Transverse colon (tissue), 4 donors: Measurements from ENCODE around the gene AKAP13. TPM values are rescaled to one million over a fixed set of nuclear protein-coding genes. Genes with fewer than 3 reads are reported as not detected.

Experiments used
- DNase-seq: peaks from one replicate; pipeline ENCODE4 v3.0.0-alpha.2; 2019
- H3K27ac ChIP-seq, 4 donors: fragments of 200-600 bp; sonication (generic); 2 replicates each; pipeline ENCODE4 v1.5.1; 2016 to 2018; ENCODE audit warnings: inconsistent platforms in 4 of 4
- H3K27me3 ChIP-seq: fragments of 200-600 bp; sonication (generic); 2 replicates; pipeline ENCODE4 v1.5.1; 2017; ENCODE audit warnings: inconsistent platforms
- H3K36me3 ChIP-seq, 4 donors: fragments of 200-600 bp; sonication (generic); 2 replicates each; pipeline ENCODE4 v1.5.1; 2017 to 2019; ENCODE audit warnings: inconsistent platforms in 4 of 4
- H3K4me1 ChIP-seq, 4 donors: fragments of 200-600 bp; sonication (generic); 2 replicates each; pipeline ENCODE4 v1.5.1; 2017 to 2020; ENCODE audit warnings: inconsistent platforms in 4 of 4
- H3K4me3 ChIP-seq, 4 donors: fragments of 200-600 bp; sonication (generic); 1 replicate in 1 of 4; 2 replicates in 3 of 4; pipeline versions ENCODE4 v1.5.1 to v1.6.1; 2017 to 2019; ENCODE audit warnings: inconsistent platforms in 4 of 4
- H3K9me3 ChIP-seq, 2 donors: fragments of 200-600 bp; sonication (generic); 2 replicates each; pipeline ENCODE4 v1.5.1; 2017 to 2019; ENCODE audit warnings: inconsistent platforms in 2 of 2
- CTCF ChIP-seq, 5 experiments: fragments of 200-600 bp in 3 of 5; fragments of 450-650 bp in 2 of 5; sonication (generic) in 3 of 5; IDR thresholded peaks; 1 replicate in 2 of 5; 2 replicates in 3 of 5; pipeline ENCODE4 v1.5.1; 2016 to 2017; ENCODE audit warnings: antibody characterized with exemption in 5 of 5, inconsistent platforms in 3 of 5, mild to moderate bottlenecking in 2 of 5, moderate library complexity in 1 of 5
- EP300 ChIP-seq: sonication (generic); formaldehyde crosslinking; IDR thresholded peaks from one replicate; pipeline ENCODE4 v1.6.1; 2017; ENCODE audit warnings: antibody characterized with exemption, low read depth
- POLR2A ChIP-seq: fragments of 450-650 bp; IDR thresholded peaks from one replicate; pipeline ENCODE4 v1.6.1; 2016; ENCODE audit warnings: antibody characterized with exemption, mild to moderate bottlenecking, moderate library complexity
- POLR2AphosphoS5 ChIP-seq, 3 donors: sonication (generic); formaldehyde crosslinking; IDR thresholded peaks; one replicate each; pipeline ENCODE4 v1.6.1; 2016; ENCODE audit warnings: antibody characterized with exemption in 3 of 3
- WGBS, 2 donors: methylation state at CpG; one replicate each; pipeline ENCODE4 v1.1.5; 2018; ENCODE audit warnings: low coverage in 1 of 2; 5-methylcytosine and 5-hydroxymethylcytosine counted together
- in situ Hi-C, 4 donors: fragments of 200-750 bp; cut with MboI; loops; one replicate each; pipeline versions ENCODE4 v1.15.0 to v1.15.1; 2017; ENCODE audit warnings: low sequenced_read_pairs in 3 of 4, low pct_ligation_motif_present in 1 of 4, low pct_unique_long_range_greater_than_20kb in 1 of 4
- intact Hi-C: fragments of 100-400 bp; cut with DNase I; formaldehyde crosslinking; loops from one replicate; pipeline ENCODE4 v1.15.1; 2023; ENCODE audit warnings: low total_unique reads
- total RNA-seq, 4 donors: library from RNA; depleted of rRNA; stranded (reverse); fragments of >200 nt; gene quantifications; one replicate each; pipeline ENCODE4 v1.1.0, GENCODE V29; 2016

The AKAP13 gene
- total RNA-seq, 4 donors from 2014 or later, result 206 to 291 (median 214) TPM

- Histone ChIP-seq H3K27me3 (no peaks in the 10 kb centered on the region), H3K9me3 (no peaks in the 10 kb centered on the region), H3K36me3 (no peaks in the 10 kb centered on the region), H3K4me1 (peaks cover 0 to 4% (median 3%) of the 10 kb centered on the region in 4 donors), H3K27ac (no peak overlapping the region), H3K4me3 (no peak overlapping the region)
- 98% methylated on average over 38 of the region's 42 CpGs; no CpG with 5 or more reads in 1 of the 2 donors for WGBS, 2 donors
- intact Hi-C loops, result no loop called here
- in situ Hi-C loops, result no loop called here
- TF ChIP-seq POLR2AphosphoS5 (IDR thresholded peaks at IDR 0.05) (no peak), EP300 (no peak), POLR2A (no peak), CTCF (IDR thresholded peaks at IDR 0.05) (no peak)
- no peak for DNase-seq
Observed at GRCh38 chr15:85769182-85769900, 388.9 kb downstream of the AKAP13 start.

GRCh38 chr15:85770096-85771041, 390.0 kb downstream of the AKAP13 start:
- TF ChIP-seq CTCF (IDR thresholded peaks at IDR 0.05) (no peak), POLR2A (no peak), POLR2AphosphoS5 (IDR thresholded peaks at IDR 0.05) (no peak), EP300 (no peak)
- H3K4me3 ChIP-seq, result no peak overlapping the region
- peaks cover 0 to 4% (median 3%) of the 10 kb centered on the region in 4 donors for H3K4me1 ChIP-seq
- no peaks in the 10 kb centered on the region for H3K27me3 ChIP-seq
- WGBS, 2 donors, result 93 to 94% methylated on average over 2 to 18 of the region's 21 CpGs
- intact Hi-C loops, result no loop called here
- H3K9me3 ChIP-seq, result no peaks in the 10 kb centered on the region
- in situ Hi-C loops, result no loop called here
- DNase-seq, result no peak
- no peak overlapping the region for H3K27ac ChIP-seq
- no peaks in the 10 kb centered on the region for H3K36me3 ChIP-seq

GRCh38 chr15:85771271-85771670, 390.9 kb downstream of the AKAP13 start:
- H3K4me1 ChIP-seq, result peaks cover 0 to 4% (median 3%) of the 10 kb centered on the region in 4 donors
- no peak overlapping the region for H3K4me3 ChIP-seq
- WGBS, 2 donors, result 76 to 95% methylated on average over 3 to 5 of the region's 5 CpGs
- DNase-seq, result no peak
- no peaks in the 10 kb centered on the region for H3K36me3 ChIP-seq
- no peaks in the 10 kb centered on the region for H3K9me3 ChIP-seq
- H3K27ac ChIP-seq, result peak overlapping the region in 3 of 4 donors; percentile 5 to 36 (median 24)
- in situ Hi-C loops, result no loop called here
- H3K27me3 ChIP-seq, result no peaks in the 10 kb centered on the region
- intact Hi-C loops, result no loop called here
- no peak for TF ChIP-seq POLR2AphosphoS5 (IDR thresholded peaks at IDR 0.05)
- no peak for TF ChIP-seq EP300
- no peak for TF ChIP-seq CTCF (IDR thresholded peaks at IDR 0.05)
- no peak for TF ChIP-seq POLR2A

- in situ Hi-C loops (no loop called here), intact Hi-C loops (no loop called here)
- TF ChIP-seq POLR2AphosphoS5 (IDR thresholded peaks at IDR 0.05) (peak in 2 of 3 donors; percentile 11 to 47), CTCF (IDR thresholded peaks at IDR 0.05) (no peak)
- H3K27ac ChIP-seq, result peak overlapping the region in 3 of 4 donors; percentile 5 to 36 (median 24)
- H3K36me3 ChIP-seq, result no peaks in the 10 kb centered on the region
- no peaks in the 10 kb centered on the region for H3K27me3 ChIP-seq
- H3K9me3 ChIP-seq, result no peaks in the 10 kb centered on the region
- peak; percentile 26 for DNase-seq
- 72 to 100% methylated on average over 1 to 12 of the region's 13 CpGs for WGBS, 2 donors
- H3K4me1 ChIP-seq, result peaks cover 0 to 4% (median 3%) of the 10 kb centered on the region in 4 donors
- no peak overlapping the region for H3K4me3 ChIP-seq
Observed at GRCh38 chr15:85771781-85772445, 391.5 kb downstream of the AKAP13 start.
